Right atrium auricular region (tissue), 2 donors: Measurements from ENCODE around the gene CLIP1. TPM values are rescaled to one million over a fixed set of nuclear protein-coding genes. Genes with fewer than 3 reads are reported as not detected.

Experiments used
- DNase-seq: peaks from one replicate; pipeline ENCODE4 v3.0.0-alpha.2; 2019; ENCODE audit warnings: low spot score
- H3K27ac ChIP-seq, 2 donors: fragments of 200-600 bp; sonication (generic); 1 replicate in 1 of 2; 2 replicates in 1 of 2; pipeline ENCODE4 v1.5.1; 2016 to 2019
- H3K27me3 ChIP-seq, 2 donors: fragments of 200-600 bp; sonication (generic); one replicate each; pipeline versions ENCODE4 v1.5.1 to v1.6.0; 2017 to 2019
- H3K36me3 ChIP-seq: fragments of 200-600 bp; sonication (generic); one replicate; pipeline ENCODE4 v1.5.1; 2016
- H3K4me1 ChIP-seq, 2 donors: fragments of 200-600 bp; sonication (generic); one replicate each; pipeline versions ENCODE4 v1.5.1 to v1.6.0; 2017 to 2019
- H3K4me3 ChIP-seq, 2 donors: fragments of 200-600 bp; sonication (generic); 1 replicate in 1 of 2; 2 replicates in 1 of 2; pipeline ENCODE4 v1.5.1; 2017 to 2019; ENCODE audit warnings: mild to moderate bottlenecking in 1 of 2, moderate library complexity in 1 of 2
- H3K9me3 ChIP-seq, 2 donors: fragments of 200-600 bp; sonication (generic); one replicate each; pipeline ENCODE4 v1.5.1; 2019
- total RNA-seq, 2 donors: library from RNA; depleted of rRNA; stranded (reverse); fragments of >200 nt; gene quantifications; one replicate each; pipeline ENCODE4 v1.1.0, GENCODE V29; 2016
- TF ChIP-seq, protein P1 (sequence below), 2 donors: fragments of 200-600 bp; sonication (generic); IDR thresholded peaks; one replicate each; pipeline ENCODE4 v1.5.1; 2019; ENCODE audit warnings: antibody characterized with exemption in 2 of 2

The CLIP1 gene
- total RNA-seq, 2 donors from 2014 or later: 91.5 to 153 TPM

DNA sequence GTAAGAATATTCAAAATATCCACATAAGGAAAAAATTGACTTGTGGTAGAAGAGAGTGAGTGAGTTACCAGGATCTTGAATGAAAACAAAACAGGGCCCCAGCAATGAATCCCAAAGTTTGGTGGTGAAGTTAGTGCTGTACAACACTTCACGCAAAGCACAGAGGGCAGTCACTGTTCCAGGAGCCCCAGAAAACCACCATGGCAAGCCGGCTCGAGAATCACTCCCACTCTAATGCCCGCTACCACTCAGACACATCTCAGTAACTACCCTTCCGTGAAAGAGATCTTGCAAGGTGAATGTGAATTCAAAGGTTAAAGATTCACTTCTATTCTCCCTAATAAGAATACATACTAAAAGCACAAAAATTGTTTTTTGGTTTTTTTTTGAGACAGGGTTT is 30.1 kb downstream of the CLIP1 start:
- peaks cover 0 to 8% of the 10 kb centered on the region in 2 donors for H3K4me1 ChIP-seq
- H3K27ac ChIP-seq: no peak overlapping the region

DNA sequence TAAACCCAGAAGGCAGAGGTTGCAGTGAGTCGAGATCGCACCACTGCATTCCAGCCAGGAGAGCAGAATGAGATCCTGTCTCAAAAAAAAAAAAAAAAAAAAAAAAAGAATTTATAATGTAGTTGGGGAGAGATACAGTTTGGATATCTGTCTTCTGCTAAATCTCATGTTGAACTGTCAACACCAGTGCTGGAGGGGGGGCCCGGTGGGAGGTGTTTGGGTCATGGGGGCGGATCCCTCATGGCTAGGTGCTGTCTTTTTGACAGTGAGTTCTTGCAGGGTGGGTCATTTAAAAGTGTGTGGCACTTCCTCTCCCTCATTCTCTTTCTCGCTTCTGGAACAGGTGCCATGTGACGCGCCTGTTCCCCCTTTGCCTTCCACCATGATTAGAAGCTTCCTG is 32.8 kb downstream of the CLIP1 start:
- Histone ChIP-seq H3K27ac (no peak overlapping the region), H3K27me3 (no peaks in the 10 kb centered on the region), H3K4me1 (peaks cover 0 to under 1% of the 10 kb centered on the region in 2 donors), H3K9me3 (no peaks in the 10 kb centered on the region), H3K36me3 (no peaks in the 10 kb centered on the region), H3K4me3 (no peak overlapping the region)
- no peak for DNase-seq
- TF ChIP-seq, protein P1, sequence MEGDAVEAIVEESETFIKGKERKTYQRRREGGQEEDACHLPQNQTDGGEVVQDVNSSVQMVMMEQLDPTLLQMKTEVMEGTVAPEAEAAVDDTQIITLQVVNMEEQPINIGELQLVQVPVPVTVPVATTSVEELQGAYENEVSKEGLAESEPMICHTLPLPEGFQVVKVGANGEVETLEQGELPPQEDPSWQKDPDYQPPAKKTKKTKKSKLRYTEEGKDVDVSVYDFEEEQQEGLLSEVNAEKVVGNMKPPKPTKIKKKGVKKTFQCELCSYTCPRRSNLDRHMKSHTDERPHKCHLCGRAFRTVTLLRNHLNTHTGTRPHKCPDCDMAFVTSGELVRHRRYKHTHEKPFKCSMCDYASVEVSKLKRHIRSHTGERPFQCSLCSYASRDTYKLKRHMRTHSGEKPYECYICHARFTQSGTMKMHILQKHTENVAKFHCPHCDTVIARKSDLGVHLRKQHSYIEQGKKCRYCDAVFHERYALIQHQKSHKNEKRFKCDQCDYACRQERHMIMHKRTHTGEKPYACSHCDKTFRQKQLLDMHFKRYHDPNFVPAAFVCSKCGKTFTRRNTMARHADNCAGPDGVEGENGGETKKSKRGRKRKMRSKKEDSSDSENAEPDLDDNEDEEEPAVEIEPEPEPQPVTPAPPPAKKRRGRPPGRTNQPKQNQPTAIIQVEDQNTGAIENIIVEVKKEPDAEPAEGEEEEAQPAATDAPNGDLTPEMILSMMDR (IDR thresholded peaks at IDR 0.05): no peak

More for the DNA sequence above, 30.1 kb downstream of the CLIP1 start:
- no peak overlapping the region for H3K4me3 ChIP-seq
- no peaks in the 10 kb centered on the region for H3K9me3 ChIP-seq
- H3K36me3 ChIP-seq: no peaks in the 10 kb centered on the region
- no peaks in the 10 kb centered on the region for H3K27me3 ChIP-seq
- TF ChIP-seq, protein P1 (IDR thresholded peaks at IDR 0.05): no peak
- DNase-seq: no peak

DNA sequence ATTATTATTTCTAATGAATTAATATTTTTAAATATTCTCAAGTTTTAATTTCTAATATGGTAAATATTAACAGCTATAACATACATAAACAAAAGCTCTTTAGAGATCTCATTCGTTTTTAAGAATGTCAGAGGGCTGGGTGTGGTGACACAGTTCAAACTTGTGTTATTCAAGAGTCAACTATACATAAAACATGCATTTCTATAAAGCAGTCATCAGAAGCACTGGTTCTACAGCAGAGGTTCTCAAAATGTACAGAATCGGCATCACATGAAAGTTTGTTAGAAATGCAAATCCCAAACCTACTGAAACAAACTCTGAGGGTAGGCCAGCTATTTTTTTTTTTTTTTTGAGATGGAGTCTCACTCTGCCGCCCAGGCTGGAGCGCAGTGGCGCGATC is 34.6 kb downstream of the CLIP1 start:
- no peaks in the 10 kb centered on the region for H3K4me1 ChIP-seq
- no peak overlapping the region for H3K27ac ChIP-seq
- TF ChIP-seq, protein P1 (IDR thresholded peaks at IDR 0.05): no peak

DNA sequence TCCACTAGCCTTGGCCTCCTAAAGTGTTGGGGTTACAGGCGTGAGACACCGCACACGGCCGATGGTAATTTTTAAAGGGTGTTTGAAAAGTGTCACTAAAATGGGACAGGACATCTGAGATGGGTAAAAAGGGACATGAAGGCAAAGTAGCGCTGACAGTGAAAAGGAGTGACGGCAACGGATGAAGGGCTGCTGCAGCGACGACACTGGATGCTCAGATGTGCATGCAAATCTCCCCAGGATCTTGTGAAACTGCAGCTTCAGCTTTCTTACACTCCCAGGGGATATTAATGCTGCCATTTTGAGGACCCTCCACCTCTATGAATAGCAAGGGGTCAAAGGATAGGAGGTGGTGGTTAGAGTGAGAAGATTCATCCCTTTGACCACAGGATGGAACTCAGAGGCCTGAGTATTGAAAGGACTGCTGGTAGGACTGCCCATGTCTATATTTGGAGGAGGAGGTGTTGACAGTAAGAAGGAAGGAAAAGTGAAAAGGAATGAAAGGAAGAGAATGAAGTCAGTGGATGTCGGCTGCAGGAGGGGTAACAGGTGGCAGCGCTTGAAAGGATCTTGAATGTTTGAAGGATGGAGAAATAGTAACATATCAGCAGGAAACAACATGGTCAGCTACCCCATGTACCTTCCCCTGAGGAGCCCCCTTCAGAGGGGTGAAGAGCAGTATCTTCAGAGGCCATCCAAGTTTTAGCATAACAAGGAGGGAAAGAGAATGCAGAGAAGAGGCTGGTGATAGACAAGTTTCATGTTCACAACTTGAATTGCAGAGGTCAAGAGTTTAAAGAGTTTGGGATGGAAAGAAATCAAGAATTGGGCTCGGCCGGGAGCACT is 37.1 kb downstream of the CLIP1 start:
- Histone ChIP-seq H3K9me3 (no peaks in the 10 kb centered on the region), H3K27ac (no peak overlapping the region), H3K36me3 (peaks cover 9% of the 10 kb centered on the region), H3K4me1 (no peaks in the 10 kb centered on the region), H3K4me3 (no peak overlapping the region), H3K27me3 (no peaks in the 10 kb centered on the region)
- no peak for DNase-seq
- TF ChIP-seq, protein P1 (IDR thresholded peaks at IDR 0.05): no peak

More for the DNA sequence above, 34.6 kb downstream of the CLIP1 start:
- Histone ChIP-seq H3K4me3 (no peak overlapping the region), H3K9me3 (no peaks in the 10 kb centered on the region), H3K27me3 (no peaks in the 10 kb centered on the region), H3K36me3 (no peaks in the 10 kb centered on the region)
- DNase-seq: no peak

DNA sequence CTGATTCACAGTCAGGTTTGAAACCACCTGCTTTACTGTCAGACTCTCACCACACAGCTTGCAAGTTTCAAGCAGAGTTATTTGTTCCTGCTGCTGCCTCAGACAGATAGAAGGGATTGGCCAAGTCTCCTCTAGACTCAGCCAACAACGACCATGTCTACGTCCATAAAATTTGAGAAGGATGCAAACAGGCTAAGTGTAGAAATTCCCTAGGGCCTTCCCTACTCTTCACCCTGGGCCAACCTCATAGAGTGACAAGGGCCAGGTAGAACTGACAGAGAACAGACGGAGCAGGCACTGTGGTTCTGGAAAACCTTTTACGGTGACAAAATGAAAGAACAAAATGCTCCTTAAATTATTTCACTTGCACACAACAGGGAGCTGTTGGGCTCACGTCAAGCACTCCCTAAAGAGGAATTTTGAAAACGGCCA is 39.5 kb downstream of the CLIP1 start:
- Histone ChIP-seq H3K27me3 (no peaks in the 10 kb centered on the region), H3K36me3 (peaks cover 31% of the 10 kb centered on the region), H3K27ac (peak overlapping the region in 1 of 2 donors; percentile 7), H3K4me3 (no peak overlapping the region), H3K9me3 (no peaks in the 10 kb centered on the region), H3K4me1 (no peaks in the 10 kb centered on the region)
- TF ChIP-seq, protein P1 (IDR thresholded peaks at IDR 0.05): no peak
- DNase-seq: no peak
